PC-3 (cell line): ENCODE results near the gene SEPTIN1. TPM values are rescaled to one million over a fixed set of nuclear protein-coding genes. Genes with fewer than 3 reads are reported as not detected.
A peak's percentile ranks its signal among the peaks of the same experiment; 100 is the strongest.

ENCODE experiments used
- ATAC-seq: fragments of 200-7000 bp; cut with Tn5 transposase; 2 replicates; pipeline ENCODE4 v1.9.1; 2020; ENCODE audit warnings: mild to moderate bottlenecking, moderate library complexity
- BruUV-seq: library from RNA; stranded (reverse); fragments of 400-500 nt; replicated peaks from 2 replicates; lab custom pipeline; 2021; lab: Mats Ljungman, UMichigan
- CTCF ChIA-PET: fragments of 300-600 bp; sonication (Branson Sonifier 250); formaldehyde crosslinking; loops from one replicate; lab custom pipeline; 2022; ENCODE audit warnings: antibody characterized with exemption; lab: Charles Lee
- POLR2A ChIA-PET: fragments of 300-600 bp; sonication (Branson Sonifier 250); formaldehyde crosslinking; loops from one replicate; lab custom pipeline; 2022; ENCODE audit warnings: antibody characterized with exemption; ENCODE audit not compliant: unreplicated experiment; lab: Charles Lee
- DNase-seq: peaks from one replicate; pipeline ENCODE4 v3.0.0-alpha.2; 2015
- H2AFZ ChIP-seq: fragments of 300-600 bp; sonication (generic); 2 replicates; pipeline ENCODE4 v1.6.0; 2016; ENCODE audit warnings: antibody characterized with exemption, low read length
- H3F3A ChIP-seq: fragments of 300-600 bp; sonication (generic); one replicate; pipeline ENCODE4 v1.6.0; 2017; ENCODE audit warnings: antibody characterized with exemption, low read length, control low read depth, mild to moderate bottlenecking; ENCODE audit not compliant: unreplicated experiment
- H3K27ac ChIP-seq: fragments of 300-600 bp; sonication (generic); 2 replicates; pipeline ENCODE4 v1.5.1; 2016; ENCODE audit warnings: mild to moderate bottlenecking, low read length
- H3K27me3 ChIP-seq: fragments of 300-600 bp; sonication (generic); 2 replicates; pipeline ENCODE4 v1.6.1; 2016; ENCODE audit warnings: low read length, mixed read lengths
- H3K36me3 ChIP-seq: fragments of 300-600 bp; sonication (generic); 2 replicates; pipeline ENCODE4 v1.6.1; 2016; ENCODE audit warnings: low read depth, mixed run types, low read length, mixed read lengths
- H3K4me1 ChIP-seq: fragments of 300-600 bp; sonication (generic); 2 replicates; pipeline ENCODE4 v1.5.1; 2016; ENCODE audit warnings: low read length; ENCODE audit not compliant: insufficient read depth
- H3K4me2 ChIP-seq: fragments of 300-600 bp; sonication (generic); 2 replicates; pipeline ENCODE4 v1.6.0; 2016; ENCODE audit warnings: low read length
- H3K4me3 ChIP-seq: fragments of 300-600 bp; sonication (generic); 2 replicates; pipeline ENCODE4 v1.5.1; 2016; ENCODE audit warnings: mild to moderate bottlenecking, low read length, mixed read lengths
- H3K79me2 ChIP-seq: fragments of 300-600 bp; sonication (generic); 2 replicates; pipeline ENCODE4 v1.6.1; 2017; ENCODE audit warnings: low read length, mixed read lengths
- H3K9ac ChIP-seq: fragments of 300-600 bp; sonication (generic); 2 replicates; pipeline ENCODE4 v1.6.0; 2016; ENCODE audit warnings: mild to moderate bottlenecking, low read length
- H3K9me2 ChIP-seq: fragments of 300-600 bp; sonication (generic); replicated peaks from 2 replicates; pipeline ENCODE4 v1.6.1; 2016; ENCODE audit warnings: mixed run types, low read length, mixed read lengths
- H3K9me3 ChIP-seq: fragments of 300-600 bp; sonication (generic); 2 replicates; pipeline ENCODE4 v1.6.1; 2016; ENCODE audit warnings: low read length, mixed read lengths
- H4K20me1 ChIP-seq: fragments of 300-600 bp; sonication (generic); 2 replicates; pipeline ENCODE4 v1.6.1; 2016; ENCODE audit warnings: low read length, mixed read lengths
- CTCF ChIP-seq: fragments of 300-600 bp; sonication (generic); conservative IDR thresholded peaks from 2 replicates; pipeline ENCODE4 v1.5.1; 2017; ENCODE audit warnings: antibody characterized with exemption, low read depth, mild to moderate bottlenecking, low read length
- EZH2 ChIP-seq: fragments of 300-600 bp; sonication (generic); IDR thresholded peaks from one replicate; pipeline ENCODE4 v1.6.1; 2017; ENCODE audit warnings: antibody characterized with exemption, mild to moderate bottlenecking, low read length; ENCODE audit not compliant: unreplicated experiment
- EZH2phosphoT487 ChIP-seq: fragments of 300-600 bp; sonication (generic); IDR thresholded peaks from 2 replicates; pipeline ENCODE4 v1.6.1; 2018; ENCODE audit warnings: mild to moderate bottlenecking, antibody characterized with exemption, low read length, borderline replicate concordance
- intact Hi-C: fragments of 100-400 bp; cut with micrococcal nuclease; formaldehyde crosslinking; loops from 2 replicates; pipeline ENCODE4 v1.9.0; 2023
- total RNA-seq: library from RNA; depleted of rRNA; stranded (reverse); fragments of >200 nt; gene quantifications from 2 replicates; pipeline ENCODE4 v1.2.3, GENCODE V29; 2014

The SEPTIN1 gene
- total RNA-seq, 1 experiment from 2014 or later, result 0.55 TPM

DNA sequence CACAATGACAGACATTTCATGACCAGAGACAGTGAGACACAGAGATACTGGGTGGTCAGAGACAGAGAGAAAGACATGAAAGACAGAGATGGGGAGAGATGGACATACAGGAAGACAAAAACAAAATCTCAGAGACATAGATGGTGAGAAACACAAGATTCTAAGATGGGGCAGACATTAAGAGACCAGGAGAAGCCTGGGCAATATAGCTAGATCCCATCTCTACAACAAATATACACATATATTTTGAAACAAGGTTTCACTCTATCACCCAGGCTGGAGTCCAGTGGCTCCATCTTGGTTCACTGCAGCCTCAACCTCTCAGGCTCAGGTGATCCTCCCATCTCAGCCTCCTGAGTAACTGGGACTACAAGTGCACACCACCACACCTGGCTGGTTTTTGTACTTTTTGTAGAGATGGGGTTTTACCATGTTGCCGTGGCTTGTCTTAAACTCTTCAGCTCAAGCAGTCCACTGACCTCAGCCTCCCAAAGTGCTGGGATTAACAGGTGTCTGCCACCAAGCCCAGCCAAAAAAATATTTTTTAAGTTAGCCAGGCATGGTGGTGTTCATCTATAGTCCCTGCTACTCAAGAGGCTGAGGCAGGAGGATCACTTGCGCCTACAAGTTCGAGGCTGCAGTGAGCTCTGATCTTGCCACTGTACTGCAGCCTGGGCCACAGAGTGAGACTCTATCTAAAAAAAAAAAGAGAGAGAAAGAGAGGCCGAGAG lies 2.1 kb downstream of the SEPTIN1 start:
- Histone ChIP-seq H3K9me3 (no peaks in the 10 kb centered on the region), H3K9ac (no peak overlapping the region), H3K9me2 (no peaks in the 10 kb centered on the region), H3K79me2 (no peaks in the 10 kb centered on the region), H3K4me1 (peaks cover 5% of the 10 kb centered on the region; the same call in 1 of the 2 replicates), H3K4me3 (no peak overlapping the region), H3K36me3 (no peaks in the 10 kb centered on the region), H3K27me3 (no peaks in the 10 kb centered on the region), H3K27ac (no peak overlapping the region), H3F3A (no peaks in the 10 kb centered on the region), H2AFZ (no peak overlapping the region), H4K20me1 (no peaks in the 10 kb centered on the region), H3K4me2 (no peak overlapping the region)
- BruUV-seq, result TSS peak; percentile 36
- ChIA-PET POLR2A (no interaction called here), CTCF (no interaction called here)
- TF ChIP-seq CTCF (no peak), EZH2phosphoT487 (no peak), EZH2 (no peak)
- no peak for ATAC-seq
- intact Hi-C loops, result no loop called here
- no peak for DNase-seq

- no peaks in the 10 kb centered on the region for H3K27me3 ChIP-seq
- no peaks in the 10 kb centered on the region for H3F3A ChIP-seq
- peak overlapping the region; percentile 100 for H3K4me2 ChIP-seq
- no peak overlapping the region for H3K27ac ChIP-seq
- no peaks in the 10 kb centered on the region for H3K9me2 ChIP-seq
- intact Hi-C loops, result loop anchor here (2.0 kb wide), 1 partner anchor 16 kb away; the partner anchor contains the start of gene ZNF48
- ATAC-seq (no peak), DNase-seq (no peak)
- H4K20me1 ChIP-seq, result no peaks in the 10 kb centered on the region
- H3K9ac ChIP-seq, result peak overlapping the region; percentile 81
- TF ChIP-seq CTCF (no peak), EZH2 (no peak), EZH2phosphoT487 (no peak)
- H2AFZ ChIP-seq, result peak overlapping the region; percentile 55; the same call in 1 of the 2 replicates
- ChIA-PET POLR2A (interaction anchor here (0.7 kb wide), 1 partner anchor 119 kb away, joined by 18 read pairs; no protein-coding TSS in a partner anchor), CTCF (no interaction called here)
- BruUV-seq, result no TSS peak
- no peaks in the 10 kb centered on the region for H3K9me3 ChIP-seq
- H3K4me1 ChIP-seq, result peaks cover 5% of the 10 kb centered on the region; the same call in 1 of the 2 replicates
- peak overlapping the region; percentile 86 for H3K4me3 ChIP-seq
- no peaks in the 10 kb centered on the region for H3K36me3 ChIP-seq
- H3K79me2 ChIP-seq, result no peaks in the 10 kb centered on the region
Observed at GRCh38 chr16:30379158-30379783, 3.1 kb downstream of the SEPTIN1 start.
